H1 (cell line): ENCODE measurements around the gene SRPX2.

ENCODE experiments used
- CEBPB ChIP-seq: IDR thresholded peaks from 2 replicates; pipeline ENCODE4 v1.6.1; 2012; ENCODE audit warnings: low read depth, low read length
- CREB1 ChIP-seq: IDR thresholded peaks from 2 replicates; pipeline ENCODE4 v1.6.1; 2012; ENCODE audit warnings: inconsistent platforms
- RBBP5 ChIP-seq: IDR thresholded peaks from 2 replicates; pipeline ENCODE4 v1.7.1; 2012; ENCODE audit warnings: low read depth, mild to moderate bottlenecking, inconsistent platforms, low read length, moderate library complexity, borderline replicate concordance
- SIN3A ChIP-seq, 2 experiments: IDR thresholded peaks in 1 of 2; conservative IDR thresholded peaks in 1 of 2; 2 replicates each; pipeline ENCODE4 v1.6.1; 2011 to 2012; ENCODE audit warnings: low read length in 2 of 2, improper control_type of control experiment in 1 of 2, low read depth in 1 of 2, mild to moderate bottlenecking in 1 of 2
- SUZ12 ChIP-seq: fragments of 200-600 bp; sonication (generic); IDR thresholded peaks from 2 replicates; pipeline ENCODE4 v1.6.1; 2012; ENCODE audit warnings: mild to moderate bottlenecking, inconsistent platforms, low read length, moderate library complexity, mixed read lengths
- TF ChIP-seq, protein P1 (sequence below), 3 experiments: IDR thresholded peaks; 1 replicate in 2 of 3; 2 replicates in 1 of 3; pipeline versions ENCODE4 v1.5.1 to v1.6.1; 2011; ENCODE audit warnings: low read length in 3 of 3, mild to moderate bottlenecking in 3 of 3, inconsistent platforms in 2 of 3, low read depth in 1 of 3, moderate library complexity in 1 of 3; ENCODE audit not compliant: insufficient read depth in 1 of 3; ENCODE audit errors: control extremely low read depth in 1 of 3

GRCh38 chrX:100636321-100636991 is 7.5 kb upstream of the SRPX2 start, which contains the start of gene TSPAN6:
- TF ChIP-seq, protein P1, sequence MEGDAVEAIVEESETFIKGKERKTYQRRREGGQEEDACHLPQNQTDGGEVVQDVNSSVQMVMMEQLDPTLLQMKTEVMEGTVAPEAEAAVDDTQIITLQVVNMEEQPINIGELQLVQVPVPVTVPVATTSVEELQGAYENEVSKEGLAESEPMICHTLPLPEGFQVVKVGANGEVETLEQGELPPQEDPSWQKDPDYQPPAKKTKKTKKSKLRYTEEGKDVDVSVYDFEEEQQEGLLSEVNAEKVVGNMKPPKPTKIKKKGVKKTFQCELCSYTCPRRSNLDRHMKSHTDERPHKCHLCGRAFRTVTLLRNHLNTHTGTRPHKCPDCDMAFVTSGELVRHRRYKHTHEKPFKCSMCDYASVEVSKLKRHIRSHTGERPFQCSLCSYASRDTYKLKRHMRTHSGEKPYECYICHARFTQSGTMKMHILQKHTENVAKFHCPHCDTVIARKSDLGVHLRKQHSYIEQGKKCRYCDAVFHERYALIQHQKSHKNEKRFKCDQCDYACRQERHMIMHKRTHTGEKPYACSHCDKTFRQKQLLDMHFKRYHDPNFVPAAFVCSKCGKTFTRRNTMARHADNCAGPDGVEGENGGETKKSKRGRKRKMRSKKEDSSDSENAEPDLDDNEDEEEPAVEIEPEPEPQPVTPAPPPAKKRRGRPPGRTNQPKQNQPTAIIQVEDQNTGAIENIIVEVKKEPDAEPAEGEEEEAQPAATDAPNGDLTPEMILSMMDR (IDR thresholded peaks at IDR 0.05; ENCODE audit: control extremely low read depth in 1 of 3, insufficient read depth in 1 of 3, low read depth in 1 of 3, low read length in 3 of 3) = peak in 2 of 3 experiments; percentile 33 to 47; a peak in 3 of 4 replicates
- no peak for TF ChIP-seq SIN3A (conservative IDR thresholded peaks at IDR 0.05 in 1 of 2, IDR thresholded peaks at IDR 0.05 in 1 of 2; ENCODE audit: low read depth in 1 of 2, low read length in 2 of 2)
- TF ChIP-seq CREB1 = no peak
- TF ChIP-seq RBBP5 = no peak
- no peak for TF ChIP-seq CEBPB
- no peak for TF ChIP-seq SUZ12
